Mesenchymal stem cell (in vitro differentiated cells and primary cell): ENCODE measurements around the gene TSPO.

Experiments
- DNase-seq: peaks from one replicate; pipeline ENCODE4 v3.0.0-alpha.2; 2013
- H2AFZ ChIP-seq: one replicate; pipeline ENCODE4 v1.6.1; 2013; ENCODE audit warnings: low read depth, mild to moderate bottlenecking, control low read depth, inconsistent platforms, low read length, moderate library complexity
- H2AK5ac ChIP-seq: 2 replicates; pipeline ENCODE4 v1.6.1; 2013; ENCODE audit warnings: low read length, moderate library complexity, mild to moderate bottlenecking, inconsistent platforms; ENCODE audit not compliant: severe bottlenecking
- H2BK120ac ChIP-seq: one replicate; pipeline ENCODE4 v1.6.1; 2013; ENCODE audit warnings: low read depth, mild to moderate bottlenecking, inconsistent platforms, low read length, moderate library complexity
- H2BK12ac ChIP-seq, 2 experiments: one replicate each; pipeline ENCODE4 v1.6.1; 2013; ENCODE audit warnings: inconsistent platforms in 2 of 2, low read length in 2 of 2, mild to moderate bottlenecking in 2 of 2, moderate library complexity in 2 of 2, control low read depth in 1 of 2
- H2BK15ac ChIP-seq: one replicate; pipeline ENCODE4 v1.6.1; 2013; ENCODE audit warnings: mild to moderate bottlenecking, low read depth, inconsistent platforms; ENCODE audit not compliant: poor library complexity, severe bottlenecking
- H2BK5ac ChIP-seq: 2 replicates; pipeline ENCODE4 v1.6.1; 2013; ENCODE audit warnings: low read depth, mild to moderate bottlenecking, low read length, control low read depth, inconsistent platforms; ENCODE audit not compliant: poor library complexity, severe bottlenecking
- H3K14ac ChIP-seq, 2 experiments: one replicate each; pipeline ENCODE4 v1.6.1; 2013; ENCODE audit warnings: inconsistent platforms in 2 of 2, low read length in 2 of 2, control low read depth in 1 of 2, mild to moderate bottlenecking in 1 of 2, moderate library complexity in 1 of 2
- H3K18ac ChIP-seq, 2 experiments: one replicate each; pipeline ENCODE4 v1.6.1; 2013; ENCODE audit warnings: inconsistent platforms in 2 of 2, low read length in 2 of 2, control low read depth in 1 of 2, low read depth in 1 of 2, mild to moderate bottlenecking in 1 of 2
- H3K23ac ChIP-seq, 2 experiments: one replicate each; pipeline ENCODE4 v1.6.1; 2013; ENCODE audit warnings: inconsistent platforms in 2 of 2, low read length in 2 of 2, mild to moderate bottlenecking in 2 of 2, moderate library complexity in 2 of 2, control low read depth in 1 of 2
- H3K27ac ChIP-seq: 2 replicates; pipeline ENCODE4 v1.5.1; 2013; ENCODE audit warnings: mild to moderate bottlenecking, moderate library complexity, low read length, control low read depth, inconsistent platforms; ENCODE audit not compliant: poor library complexity, severe bottlenecking
- H3K27me3 ChIP-seq, 2 experiments: 2 replicates each; pipeline versions ENCODE4 v1.6.1 to v1.7.0; 2013; ENCODE audit warnings: low read length in 2 of 2, mild to moderate bottlenecking in 2 of 2, moderate library complexity in 2 of 2, control low read depth in 1 of 2, inconsistent platforms in 1 of 2; ENCODE audit not compliant: control insufficient read depth in 1 of 2, insufficient read depth in 1 of 2
- H3K36me3 ChIP-seq, 2 experiments: 2 replicates each; pipeline versions ENCODE4 v1.6.1 to v1.7.0; 2013; ENCODE audit warnings: low read length in 2 of 2, control low read depth in 1 of 2, inconsistent platforms in 1 of 2, low read depth in 1 of 2, mild to moderate bottlenecking in 1 of 2; ENCODE audit not compliant: insufficient read depth in 2 of 2, control insufficient read depth in 1 of 2
- H3K4ac ChIP-seq, 2 experiments: one replicate each; pipeline ENCODE4 v1.6.1; 2013; ENCODE audit warnings: inconsistent platforms in 2 of 2, low read length in 2 of 2, mild to moderate bottlenecking in 2 of 2, moderate library complexity in 2 of 2, control low read depth in 1 of 2, low read depth in 1 of 2
- H3K4me1 ChIP-seq: 2 replicates; pipeline ENCODE4 v1.6.1; 2013; ENCODE audit warnings: low read depth, low read length, control low read depth; ENCODE audit not compliant: control insufficient read depth, insufficient read depth
- H3K4me2 ChIP-seq: 2 replicates; pipeline ENCODE4 v1.6.1; 2013; ENCODE audit warnings: low read length, mild to moderate bottlenecking, inconsistent platforms; ENCODE audit not compliant: poor library complexity, severe bottlenecking
- H3K4me3 ChIP-seq, 2 experiments: 2 replicates each; pipeline versions ENCODE4 v1.5.1 to v1.7.0; 2013; ENCODE audit warnings: low read length in 2 of 2, mild to moderate bottlenecking in 2 of 2, control low read depth in 1 of 2, low read depth in 1 of 2; ENCODE audit not compliant: insufficient read depth in 1 of 2
- H3K79me1 ChIP-seq: replicated peaks from 2 replicates; pipeline ENCODE4 v1.6.1; 2013; ENCODE audit warnings: mild to moderate bottlenecking, control low read depth, low read length, inconsistent platforms; ENCODE audit not compliant: poor library complexity, severe bottlenecking
- H3K9ac ChIP-seq: 2 replicates; pipeline ENCODE4 v1.7.0; 2013; ENCODE audit warnings: mild to moderate bottlenecking, low read length, moderate library complexity
- H3K9me3 ChIP-seq: 2 replicates; pipeline ENCODE4 v1.7.0; 2013; ENCODE audit warnings: mild to moderate bottlenecking, low read length; ENCODE audit not compliant: control insufficient read depth
- H4K8ac ChIP-seq: one replicate; pipeline ENCODE4 v1.6.1; 2013; ENCODE audit warnings: inconsistent platforms, mild to moderate bottlenecking, low read length, moderate library complexity
- H4K91ac ChIP-seq: one replicate; pipeline ENCODE4 v1.6.1; 2013; ENCODE audit warnings: mild to moderate bottlenecking, low read length, inconsistent platforms
- WGBS: methylation state at CpG from one replicate; pipeline ENCODE4 v1.1.7; 2013; ENCODE audit warnings: mixed read lengths; 5-methylcytosine and 5-hydroxymethylcytosine counted together

The TSPO gene

DNA sequence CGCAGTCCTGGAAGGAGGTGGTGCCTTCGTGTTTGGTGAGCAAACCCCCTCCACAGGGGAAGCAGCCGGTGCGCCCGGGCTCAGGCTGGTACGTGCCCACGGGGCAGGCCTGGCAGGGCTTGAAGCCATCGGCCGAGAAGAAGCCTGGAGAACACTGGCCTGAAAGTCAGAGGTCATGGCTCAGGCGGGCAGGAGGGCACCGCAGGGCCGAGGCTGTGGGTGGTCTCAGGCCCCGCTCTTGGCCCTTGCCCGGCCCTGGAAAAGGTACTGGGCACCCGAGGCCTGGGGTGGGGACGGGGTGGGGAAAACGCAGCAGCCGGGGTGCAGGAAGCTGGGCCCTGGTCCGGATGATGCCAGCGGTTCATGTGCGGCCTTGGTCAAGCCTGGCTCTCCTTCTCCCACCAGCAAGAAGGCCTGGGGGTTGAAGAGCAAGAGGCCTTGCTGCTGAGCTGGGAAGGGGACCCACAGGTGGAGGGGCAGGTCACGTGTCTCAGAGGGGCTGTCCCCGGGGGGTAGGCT lies 61.1 kb downstream of the TSPO start:
- no peaks in the 10 kb centered on the region for H3K79me1 ChIP-seq
- H3K9ac ChIP-seq, result no peak overlapping the region
- no peak overlapping the region for H3K23ac ChIP-seq
- no peak overlapping the region for H3K4me3 ChIP-seq
- peaks cover 4% of the 10 kb centered on the region for H3K4me1 ChIP-seq
- no peak overlapping the region for H2BK5ac ChIP-seq
- no peak overlapping the region for H3K4ac ChIP-seq
- H3K9me3 ChIP-seq, result no peaks in the 10 kb centered on the region
- no peak overlapping the region for H2AK5ac ChIP-seq
- no peak overlapping the region for H2AFZ ChIP-seq
- H2BK15ac ChIP-seq, result no peak overlapping the region
- no peak overlapping the region for H4K8ac ChIP-seq
- no peak overlapping the region for H3K27ac ChIP-seq
- 92% methylated on average over 21 of the region's 23 CpGs for WGBS
- no peak overlapping the region for H2BK120ac ChIP-seq
- no peak for DNase-seq
- no peak overlapping the region for H4K91ac ChIP-seq
- no peak overlapping the region for H3K14ac ChIP-seq
- H3K36me3 ChIP-seq, result no peaks in the 10 kb centered on the region
- H2BK12ac ChIP-seq, result no peak overlapping the region
- H3K4me2 ChIP-seq, result no peak overlapping the region
- no peak overlapping the region for H3K18ac ChIP-seq
- H3K27me3 ChIP-seq, result peaks cover 12 to 46% of the 10 kb centered on the region in 2 experiments
